ENCODE data around the gene C1orf52. TPM values are rescaled to one million over a fixed set of nuclear protein-coding genes. Genes with fewer than 3 reads are reported as not detected.

The C1orf52 gene
- total and polyA plus RNA-seq, 9 of the 15 experiments (the other 6 are each of a cell fraction or from before 2014, with no cell fraction given), result 17.0 to 38.5 (median 33.0) TPM

DNA sequence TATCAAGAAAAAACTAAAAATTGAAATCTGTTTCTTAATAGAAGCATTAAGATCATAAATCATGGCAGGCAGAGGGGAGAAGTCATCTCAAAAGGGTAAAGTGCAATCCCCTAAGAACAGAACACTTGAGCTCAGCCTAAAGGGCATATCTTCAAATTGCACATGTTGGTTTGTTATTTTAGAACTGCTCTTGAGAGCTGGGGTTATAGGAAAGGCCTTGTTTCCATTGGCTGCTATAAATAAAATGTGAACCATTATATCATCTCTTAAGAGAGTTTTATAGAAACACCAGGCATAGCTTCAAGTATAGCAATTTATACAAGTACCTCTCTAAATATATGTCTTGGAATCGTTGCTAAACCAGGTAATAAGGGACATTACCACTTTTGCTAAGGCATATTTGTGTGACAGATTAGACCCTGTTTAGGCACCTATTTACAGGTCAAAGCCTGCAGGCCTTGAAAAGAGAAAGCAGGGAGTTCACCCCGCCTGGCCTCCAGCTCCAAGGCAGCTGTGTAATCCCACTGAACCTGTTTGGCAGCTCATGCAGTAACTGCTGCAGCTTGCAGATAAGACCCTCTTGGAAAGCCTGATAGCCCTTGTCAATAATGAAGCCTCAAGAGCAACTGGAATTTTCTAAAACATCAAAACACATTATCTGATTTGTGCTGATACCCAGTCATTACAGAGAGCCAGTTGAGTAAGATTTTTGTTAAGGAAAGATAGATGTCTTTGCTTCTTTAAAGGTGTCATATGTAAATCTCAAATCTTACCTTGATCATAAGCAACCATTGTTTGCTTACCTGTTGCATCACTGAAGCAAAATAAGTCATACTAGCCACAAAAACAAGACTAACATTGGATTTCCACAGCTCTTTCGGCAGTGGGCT lies 34.5 kb downstream of the C1orf52 start (continued):
- TF ChIP-seq KAT7 (CRISPR knock-in tag; IDR thresholded peaks at IDR 0.05; ENCODE audit: borderline replicate concordance), result 0 out of 2 replicates have a peak, but pooled peaks have one; percentile 19
- no peak for TF ChIP-seq HMG20B (CRISPR knock-in tag; IDR thresholded peaks at IDR 0.05)
- TF ChIP-seq ZNF324 (CRISPR knock-in tag; IDR thresholded peaks at IDR 0.05), result no peak
- no peak for TF ChIP-seq ASH1L (IDR thresholded peaks at IDR 0.05; ENCODE audit: borderline replicate concordance, low read depth, partially characterized antibody)
- no peak for TF ChIP-seq STAT5B (CRISPR knock-in tag; IDR thresholded peaks at IDR 0.05)
- no peak for TF ChIP-seq ZBTB9 (CRISPR knock-in tag; IDR thresholded peaks at IDR 0.05)
- no peak; the same call in 1 of the 2 replicates for TF ChIP-seq MGA (IDR thresholded peaks at IDR 0.05)
- TF ChIP-seq CREM (IDR thresholded peaks at IDR 0.05; ENCODE audit: low read depth), result peak; percentile 60
- TF ChIP-seq ZC3H8 (IDR thresholded peaks at IDR 0.05), result no peak
- no peak for TF ChIP-seq SP2 (IDR thresholded peaks at IDR 0.05; ENCODE audit: extremely low read depth, low read depth, low read length, poor library complexity, severe bottlenecking)
- TF ChIP-seq HMGN3 (IDR thresholded peaks at IDR 0.05; ENCODE audit: borderline replicate concordance, extremely low read depth, insufficient read length, low read depth, low read length), result peak; percentile 97
- no peak for TF ChIP-seq RFX1 (IDR thresholded peaks at IDR 0.05)
- TF ChIP-seq ZNF764 (CRISPR knock-in tag; IDR thresholded peaks at IDR 0.05; ENCODE audit: low read depth), result no peak
- peak; percentile 40; the same call in 1 of the 2 replicates for TF ChIP-seq MECOM (CRISPR knock-in tag; IDR thresholded peaks at IDR 0.05)
- no peak for TF ChIP-seq ZZZ3 (IDR thresholded peaks at IDR 0.05)
- no peak for TF ChIP-seq ZNF384 (IDR thresholded peaks at IDR 0.05; ENCODE audit: low read depth, low read length)
